ENCODE data around the gene INIP.

DNA sequence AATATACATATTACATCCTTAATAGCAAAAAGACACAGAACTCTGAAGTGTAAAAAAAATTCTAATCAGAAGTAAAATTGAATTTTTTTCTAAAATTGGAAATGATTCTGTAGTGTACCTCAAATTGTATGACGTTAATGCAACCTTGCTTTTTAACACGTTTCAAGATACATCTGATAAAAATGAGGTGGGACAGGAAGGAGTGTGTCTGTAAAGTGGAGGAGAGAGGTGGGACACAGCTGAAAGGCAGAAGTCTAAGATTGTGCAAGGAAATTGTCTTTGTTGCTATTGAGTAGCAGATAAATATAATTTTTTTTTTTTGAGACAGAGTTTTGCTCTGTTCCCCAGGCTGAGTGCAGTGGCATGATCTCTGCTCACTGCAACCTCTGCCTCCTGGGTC lies 17.0 kb upstream of the INIP start:
- no peak for TF ChIP-seq CEBPB (IDR thresholded peaks at IDR 0.05)
- TF ChIP-seq FOXM1 (IDR thresholded peaks at IDR 0.05; ENCODE audit: borderline replicate concordance, low read depth), result no peak
- TF ChIP-seq, protein P1, sequence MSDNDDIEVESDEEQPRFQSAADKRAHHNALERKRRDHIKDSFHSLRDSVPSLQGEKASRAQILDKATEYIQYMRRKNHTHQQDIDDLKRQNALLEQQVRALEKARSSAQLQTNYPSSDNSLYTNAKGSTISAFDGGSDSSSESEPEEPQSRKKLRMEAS (IDR thresholded peaks at IDR 0.05), result no peak
- TF ChIP-seq EGR1 (IDR thresholded peaks at IDR 0.05), result no peak
- TF ChIP-seq EP300 (IDR thresholded peaks at IDR 0.05; ENCODE audit: borderline replicate concordance), result no peak

All from Ishikawa (cell line).